Stimulated activated CD8-positive, alpha-beta memory T cell treated with anti-CD3 and anti-CD28 coated beads, Interleukin-2, amount 100 ng/mL, for 48 hours (primary cell): ENCODE measurements around the gene PNMA6A.
"Not testable (repeated sequence)": the region's sequence is repeated elsewhere in the genome, so short reads cannot be mapped to it uniquely, and the experiment has no call there.

ENCODE experiments used
- DNase-seq, 2 donors: peaks; one replicate each; pipeline ENCODE4 v3.0.0-alpha.2; 2020; ENCODE audit warnings: low read depth in 2 of 2

The PNMA6A gene

DNA sequence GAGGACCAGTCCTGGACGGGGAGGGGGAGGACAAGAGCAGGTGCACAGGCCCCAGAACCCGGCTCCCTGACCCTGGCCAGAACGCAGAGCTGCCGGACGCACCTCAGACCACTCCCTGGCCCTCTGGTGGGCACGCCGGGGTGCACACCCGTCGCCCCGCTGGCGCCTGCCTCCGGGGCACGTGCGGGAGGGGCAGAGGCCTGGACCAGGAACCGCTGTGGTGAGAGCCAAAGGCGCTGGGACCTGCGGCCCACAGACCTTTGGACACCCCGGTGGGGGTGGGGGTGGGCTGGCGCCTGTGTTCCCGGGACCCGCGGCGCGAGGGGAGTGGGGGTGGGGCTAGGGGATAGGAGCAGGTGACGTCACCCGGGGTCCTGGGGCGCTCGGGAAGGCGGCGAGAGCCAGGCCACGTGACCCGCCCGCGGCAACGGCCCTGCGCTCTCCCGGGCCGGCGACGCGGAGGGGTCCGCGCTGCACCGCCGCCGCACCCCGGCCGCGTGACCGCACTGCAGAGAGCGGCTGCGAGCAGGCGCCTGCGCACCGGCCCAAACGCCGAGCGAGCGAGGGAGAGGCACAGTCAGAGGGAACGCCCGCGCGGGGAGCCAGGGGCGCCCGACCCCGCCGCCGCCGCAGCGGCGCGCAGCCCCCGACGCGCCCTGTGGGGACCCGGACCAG lies at the start of gene PNMA6A:
Gene PNMA6A (plus strand): TSS at position 546 of the 675 bp plus-strand sequence. CDS start 609 bp downstream, outside the sequence.
- not testable (repeated sequence) for DNase-seq

DNA sequence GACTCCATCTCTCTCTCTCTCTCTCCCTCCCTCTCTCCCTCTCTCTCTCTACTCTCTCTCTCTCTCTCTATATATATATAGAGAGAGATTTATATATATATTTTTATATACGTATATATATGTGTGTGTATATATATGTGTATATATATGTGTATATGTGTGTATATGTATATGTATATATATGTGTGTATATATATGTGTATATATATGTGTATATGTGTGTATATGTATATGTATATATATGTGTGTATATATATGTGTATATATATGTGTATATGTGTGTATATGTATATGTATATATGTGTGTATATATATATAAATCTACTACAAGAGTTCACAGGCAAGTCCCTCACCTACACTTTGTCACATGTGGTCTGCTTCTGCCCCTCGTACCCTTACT lies 45.8 kb upstream of the PNMA6A start:
- not testable (repeated sequence) for DNase-seq

DNA sequence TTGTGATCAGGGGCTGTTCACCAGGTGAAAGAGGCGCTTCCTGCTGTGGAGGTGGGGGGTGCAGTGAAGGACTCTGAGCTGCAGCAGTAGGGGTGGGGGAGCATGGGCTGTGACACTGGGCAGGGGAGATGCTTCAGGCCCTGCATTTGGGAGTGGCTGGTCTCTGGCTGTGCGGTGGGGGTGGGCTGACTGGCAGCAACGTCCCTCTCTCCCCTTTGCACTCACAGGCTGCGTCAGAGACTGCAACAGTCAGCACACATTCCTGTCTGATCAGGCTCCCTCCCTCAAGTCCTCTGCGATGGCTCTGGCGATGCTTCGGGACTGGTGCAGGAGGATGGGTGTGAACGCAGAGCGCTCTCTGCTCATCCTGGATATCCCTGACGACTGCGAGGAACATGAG lies 43.8 kb upstream of the PNMA6A start:
- DNase-seq = not testable (repeated sequence)

DNA sequence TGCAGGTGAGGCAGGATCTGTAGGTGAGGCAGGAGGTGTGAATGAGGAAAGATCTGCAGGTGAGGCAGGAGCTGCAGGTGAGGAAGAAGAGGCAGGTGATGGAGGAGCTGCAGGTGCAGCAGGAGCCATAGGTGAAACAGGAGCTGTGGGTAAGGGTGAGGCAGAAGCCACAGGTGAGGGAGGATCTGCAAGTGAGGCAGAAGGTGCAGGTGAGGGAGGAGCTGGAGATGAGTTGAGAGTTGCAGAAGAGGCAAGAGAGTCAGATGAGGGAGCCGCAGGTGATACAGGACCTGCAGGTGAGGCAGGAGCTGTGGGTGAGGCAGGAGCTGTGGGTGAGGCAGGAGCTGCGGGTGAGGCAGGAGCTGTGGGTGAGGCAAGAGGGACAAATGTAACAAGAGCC lies 43.1 kb upstream of the PNMA6A start:
- no peak for DNase-seq

DNA sequence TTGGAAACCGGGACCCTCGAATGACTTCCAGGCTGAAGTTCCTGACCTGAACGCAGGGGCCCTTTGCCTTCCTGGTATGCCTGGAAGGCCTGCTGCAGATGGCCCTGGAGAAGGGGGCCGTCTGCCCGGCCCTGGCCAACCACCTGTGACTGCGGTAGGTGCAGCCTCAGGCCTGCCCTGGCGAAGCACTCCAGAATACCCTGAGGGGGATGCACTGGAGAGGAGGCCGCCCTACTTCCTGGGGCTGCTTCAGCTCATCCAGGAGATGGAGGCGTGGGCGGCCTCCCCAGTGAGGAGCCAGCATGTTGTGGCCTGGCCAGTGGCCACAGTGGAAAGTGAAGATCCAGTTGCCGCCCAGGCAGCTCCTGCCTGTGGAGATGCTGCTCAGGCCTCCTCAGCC lies 42.4 kb upstream of the PNMA6A start:
- no peak for DNase-seq

DNA sequence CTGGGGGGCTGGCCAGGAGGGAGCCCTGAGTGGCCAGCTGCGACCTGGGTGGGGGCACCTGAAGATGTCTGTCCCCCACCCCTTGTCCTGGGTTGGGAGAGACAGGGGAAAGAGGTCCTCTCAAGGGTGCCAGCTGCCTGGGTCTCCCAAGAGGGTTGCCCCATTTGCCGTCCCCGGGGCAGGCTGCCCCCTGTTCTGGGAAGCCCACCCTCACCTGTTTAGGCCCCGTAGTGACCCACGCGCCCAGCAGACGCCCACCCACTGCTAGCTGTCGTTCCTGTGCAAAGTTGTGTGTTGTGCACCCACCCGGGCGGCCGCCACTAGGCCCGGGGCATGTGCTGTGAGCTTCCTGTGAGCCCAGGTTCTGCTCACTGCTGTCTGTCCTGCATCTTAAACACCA lies 41.5 kb upstream of the PNMA6A start:
- DNase-seq = no peak

DNA sequence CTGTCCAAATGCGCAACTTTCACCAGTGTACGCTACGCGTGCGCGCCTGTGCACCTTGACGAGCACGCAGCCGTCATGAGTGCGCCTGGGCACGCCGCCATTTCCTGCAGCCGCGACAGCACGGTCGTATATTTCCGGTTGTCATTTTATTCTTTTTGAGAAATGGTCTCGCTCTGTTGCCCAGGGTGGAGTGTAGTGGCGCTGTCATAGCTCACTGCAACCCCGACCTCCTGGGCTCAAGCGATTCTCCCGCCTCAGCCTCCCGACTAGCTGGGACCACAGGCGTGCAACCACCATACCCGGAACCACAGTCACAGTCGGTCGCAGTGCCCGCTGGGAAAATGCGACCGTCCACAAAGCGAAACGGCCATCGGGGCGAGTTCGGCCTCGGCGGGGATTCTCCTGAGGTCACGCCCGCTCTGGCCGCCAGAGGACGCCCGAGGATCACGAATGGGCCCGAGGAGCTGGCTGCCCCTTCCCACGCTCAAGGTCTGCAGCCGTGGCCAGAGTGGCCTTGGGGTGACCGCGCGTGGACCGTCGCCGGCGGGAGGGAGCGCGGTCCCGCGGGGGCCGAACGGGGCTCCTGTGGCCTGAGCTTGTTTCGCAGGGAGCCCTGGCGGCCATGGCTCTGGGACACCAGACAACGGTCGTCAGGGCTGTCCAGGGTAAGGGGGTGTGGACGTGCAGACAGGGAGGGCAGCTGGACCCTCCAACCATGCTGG lies 39.7 kb upstream of the PNMA6A start:
- DNase-seq = peak; percentile 34 to 53

DNA sequence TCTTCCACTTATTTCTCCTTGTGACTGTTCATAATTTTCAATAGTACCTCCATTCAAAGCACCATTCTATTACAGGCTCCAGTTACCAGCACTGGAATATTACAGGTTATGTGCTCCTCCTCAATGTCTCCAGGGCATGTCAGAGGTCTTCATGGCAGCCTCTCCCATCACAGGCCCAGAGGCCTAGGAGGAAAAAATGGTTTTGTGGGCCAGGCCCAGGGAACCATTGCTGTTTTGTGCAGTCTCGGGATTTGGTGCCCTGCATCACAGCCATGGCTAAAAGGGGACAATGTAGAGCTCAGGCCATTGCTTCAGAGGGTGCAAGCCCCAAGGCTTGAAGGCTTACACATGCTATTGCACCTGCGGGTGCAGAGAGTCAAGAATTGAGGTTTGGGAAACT lies 23.2 kb upstream of the PNMA6A start:
- no peak for DNase-seq

DNA sequence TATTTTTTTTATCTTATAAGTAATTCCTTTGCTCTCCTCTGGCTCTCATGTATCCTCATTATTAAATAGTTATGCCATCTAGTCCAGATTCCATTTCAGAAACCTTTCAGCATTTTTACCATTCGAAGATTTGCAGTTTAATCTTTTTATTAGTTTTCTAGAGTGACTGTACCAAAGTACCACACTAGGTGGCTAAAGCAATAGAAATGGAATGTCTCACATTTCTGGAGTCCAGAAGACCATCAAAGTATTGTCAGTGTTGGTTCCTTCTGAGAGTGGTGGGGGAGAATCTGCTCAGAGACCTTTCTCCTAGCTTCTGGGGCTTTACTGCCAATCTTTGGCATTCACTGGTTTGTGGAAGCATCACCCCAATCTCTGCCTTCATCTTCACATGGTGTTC lies 19.7 kb upstream of the PNMA6A start:
- no peak for DNase-seq

DNA sequence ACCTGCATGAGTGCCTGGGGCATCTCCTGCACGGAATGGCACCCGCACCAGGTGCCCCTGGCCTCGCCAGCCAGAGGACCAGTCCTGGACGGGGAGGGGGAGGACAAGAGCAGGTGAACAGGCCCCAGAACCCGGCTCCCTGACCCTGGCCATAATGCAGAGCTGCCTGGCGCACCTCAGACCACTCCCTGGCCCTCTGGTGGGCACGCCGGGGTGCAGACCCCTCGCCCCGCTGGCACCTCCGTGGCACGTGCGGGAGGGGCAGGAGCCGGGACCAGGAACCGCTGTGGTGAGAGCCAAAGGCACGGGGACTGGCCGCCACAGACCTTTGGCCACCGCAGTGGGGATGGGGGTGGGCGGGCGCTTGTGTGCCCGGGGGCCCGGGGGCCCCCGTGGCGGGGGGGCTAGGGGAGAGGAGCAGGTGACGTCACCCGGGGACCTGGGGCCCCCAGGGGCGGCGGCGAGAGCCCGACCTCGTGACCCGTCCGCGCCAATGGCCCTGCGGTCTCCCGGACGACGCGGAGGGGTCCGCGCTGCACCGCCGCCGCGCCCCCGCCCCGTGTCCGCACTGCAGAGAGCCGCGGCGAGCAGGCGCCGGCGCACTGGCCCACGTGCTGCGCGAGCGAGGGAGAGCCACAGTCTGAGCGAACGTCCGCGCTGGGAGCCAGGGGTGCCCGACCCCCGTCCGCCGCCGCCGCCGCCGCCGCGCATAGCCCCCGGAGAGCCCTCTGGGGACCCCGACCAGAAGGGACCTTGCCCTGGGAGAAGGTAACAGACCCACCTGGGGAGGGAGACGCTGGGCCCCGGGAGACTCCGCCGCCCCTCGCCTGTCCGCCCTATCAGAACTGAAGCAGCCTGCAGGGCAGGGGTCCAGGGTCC lies 16.1 kb upstream of the PNMA6A start, which contains the start of gene PNMA3:
Gene PNMA3 (plus strand): TSS at position 600 of the 879 bp plus-strand sequence. CDS start 586 bp downstream, outside the sequence.
- DNase-seq = no peak

DNA sequence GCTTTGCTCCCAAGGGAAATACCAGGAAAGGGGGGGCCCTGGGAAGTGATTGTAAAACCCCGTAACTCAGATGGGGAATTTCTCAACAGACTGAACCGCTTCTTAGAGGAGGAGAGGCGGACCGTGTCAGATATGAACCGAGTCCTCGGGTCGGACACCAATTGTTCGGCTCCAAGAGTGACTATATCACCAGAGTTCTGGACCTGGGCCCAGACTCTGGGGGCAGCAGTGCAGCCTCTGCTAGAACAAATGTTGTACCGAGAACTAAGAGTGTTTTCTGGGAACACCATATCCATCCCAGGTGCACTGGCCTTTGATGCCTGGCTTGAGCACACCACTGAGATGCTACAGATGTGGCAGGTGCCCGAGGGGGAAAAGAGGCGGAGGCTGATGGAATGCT lies 15.0 kb upstream of the PNMA6A start:
- DNase-seq = no peak

DNA sequence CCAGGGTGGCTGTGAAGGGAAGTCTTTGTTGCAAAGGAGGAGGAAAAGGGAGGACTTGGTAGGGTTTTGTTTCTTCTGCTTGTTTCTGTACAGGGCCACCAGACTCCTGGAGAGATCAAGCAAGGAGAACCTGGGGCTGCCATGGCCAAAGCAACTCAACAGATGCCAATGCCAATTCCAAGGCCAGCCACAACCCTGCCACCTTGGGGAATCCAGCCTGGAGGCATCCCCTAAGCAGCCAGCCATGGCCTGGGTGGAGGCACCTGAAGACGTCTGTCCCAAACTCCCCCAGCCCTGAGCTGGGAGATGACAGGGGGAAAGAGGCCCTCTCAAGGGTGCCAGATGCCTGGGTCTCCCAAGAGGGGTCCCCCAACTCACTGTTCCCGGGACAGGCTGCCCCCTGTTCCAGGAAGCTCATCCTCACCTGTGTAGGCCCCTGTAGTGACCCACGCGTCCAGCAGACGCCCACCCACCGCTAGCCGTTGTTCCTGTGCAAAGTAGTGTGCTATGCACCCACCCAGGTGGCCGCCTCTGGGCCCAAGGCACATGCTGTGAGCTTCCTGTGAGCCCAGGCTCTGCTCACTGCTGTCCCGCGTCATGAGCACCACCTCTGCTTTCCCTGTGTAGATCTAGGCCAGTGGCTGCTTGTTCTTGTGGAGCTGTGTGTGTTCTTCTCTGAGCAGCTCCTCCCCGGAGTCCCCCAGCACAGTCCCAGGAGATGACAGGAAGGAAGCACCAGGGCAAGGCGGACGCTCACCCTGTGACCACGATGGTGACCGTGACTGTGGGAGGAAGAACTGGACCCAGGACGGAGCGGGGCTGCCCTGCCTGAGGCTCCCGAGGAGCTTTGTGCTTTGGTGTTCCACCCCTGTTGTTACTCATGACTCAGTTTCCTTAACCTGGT lies 12.8 kb upstream of the PNMA6A start:
- DNase-seq = no peak

DNA sequence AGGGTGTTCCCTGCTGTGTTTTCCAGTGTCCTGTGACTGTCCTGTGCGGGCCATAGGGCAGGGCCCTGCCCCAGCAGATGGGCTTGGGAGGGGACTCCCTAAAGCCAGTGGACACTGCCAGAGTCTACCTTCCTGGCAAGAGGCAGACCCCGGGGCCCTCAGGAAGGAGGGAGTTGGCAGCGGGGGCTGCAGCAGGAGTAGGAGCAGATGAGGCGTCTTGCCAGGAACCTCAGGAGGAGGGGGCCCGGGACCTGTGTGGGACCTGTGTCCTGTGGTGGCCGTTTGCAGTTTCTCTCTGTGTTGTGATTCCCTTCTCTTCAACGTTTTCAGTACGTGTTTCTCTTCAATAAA lies 12.2 kb upstream of the PNMA6A start:
- no peak for DNase-seq

DNA sequence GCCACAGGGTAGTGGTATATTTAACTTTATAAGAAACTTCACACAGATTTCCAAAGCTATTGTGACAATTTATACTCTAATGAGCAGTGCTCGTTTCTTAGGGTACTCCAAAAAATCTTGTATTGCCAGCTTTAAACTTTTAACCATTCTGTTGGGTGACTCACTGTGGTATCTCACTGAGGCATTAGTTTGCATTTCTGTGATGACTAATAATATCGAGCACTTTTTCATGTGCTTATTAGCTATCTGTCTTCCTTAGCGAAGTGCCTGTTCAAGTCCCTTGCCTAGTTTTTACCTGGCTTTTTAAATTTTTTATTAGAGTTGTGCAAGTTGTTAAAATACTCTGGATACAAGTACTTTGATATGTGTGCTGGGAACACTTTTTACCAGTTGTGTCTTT lies 10.5 kb upstream of the PNMA6A start:
- DNase-seq = no peak

DNA sequence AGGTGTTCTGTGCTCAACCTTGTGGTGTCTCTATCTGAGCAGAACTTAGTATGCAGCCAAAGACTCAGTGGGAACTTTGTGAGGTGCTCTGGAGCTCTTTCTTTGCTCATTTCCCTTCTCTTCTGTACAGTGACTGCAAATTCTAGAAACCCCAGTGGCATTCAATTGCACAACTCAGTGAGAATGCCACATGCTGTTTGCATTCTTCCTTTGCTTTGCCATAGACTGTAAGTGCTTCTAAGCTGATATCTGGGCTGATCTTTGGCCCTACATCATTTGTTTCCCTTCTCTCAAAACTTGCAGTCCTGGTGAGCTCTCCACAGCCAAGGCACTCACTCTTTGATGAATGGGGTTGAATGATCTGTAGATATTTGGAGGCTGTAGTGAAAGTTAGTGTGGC lies 8.9 kb upstream of the PNMA6A start:
- no peak for DNase-seq

DNA sequence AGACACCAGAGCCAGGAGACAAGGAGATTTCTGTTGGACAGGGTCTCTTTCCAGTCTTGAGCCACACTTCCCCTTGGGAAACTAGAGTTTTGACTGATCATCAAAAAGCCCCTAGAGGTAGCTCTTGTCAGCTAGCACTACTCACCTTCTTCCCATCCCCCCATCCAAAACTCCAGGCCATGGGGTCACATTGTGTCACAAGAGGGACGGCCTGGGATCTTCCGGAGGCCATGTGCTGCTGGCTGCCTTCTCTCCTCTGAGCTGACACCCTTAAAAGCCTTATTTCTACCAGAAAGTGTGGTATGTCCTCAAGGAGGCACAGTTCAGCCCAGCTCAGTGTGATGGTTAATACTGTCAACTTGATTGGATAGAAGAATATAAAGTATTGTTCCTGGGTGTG lies 8.2 kb upstream of the PNMA6A start:
- DNase-seq = no peak

DNA sequence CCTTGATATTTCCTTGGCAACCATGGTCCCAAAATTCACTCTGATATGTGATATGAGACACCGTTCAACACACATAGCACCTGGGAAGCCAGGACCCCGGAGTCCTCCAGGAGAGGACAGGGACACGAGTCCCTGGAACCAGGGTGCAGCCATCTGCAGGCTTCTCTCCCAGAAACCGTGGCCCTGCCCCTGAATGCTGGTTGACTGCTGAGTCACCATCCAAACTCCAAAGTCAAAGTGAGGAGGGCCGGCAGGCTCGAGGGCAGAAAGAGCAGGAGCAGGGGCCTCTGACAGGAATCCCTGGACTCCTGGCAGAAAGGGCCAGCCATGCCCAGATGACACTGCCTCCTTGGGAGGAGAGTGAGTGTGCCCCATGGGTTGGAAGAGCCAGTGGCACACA lies 6.9 kb upstream of the PNMA6A start:
- no peak for DNase-seq

DNA sequence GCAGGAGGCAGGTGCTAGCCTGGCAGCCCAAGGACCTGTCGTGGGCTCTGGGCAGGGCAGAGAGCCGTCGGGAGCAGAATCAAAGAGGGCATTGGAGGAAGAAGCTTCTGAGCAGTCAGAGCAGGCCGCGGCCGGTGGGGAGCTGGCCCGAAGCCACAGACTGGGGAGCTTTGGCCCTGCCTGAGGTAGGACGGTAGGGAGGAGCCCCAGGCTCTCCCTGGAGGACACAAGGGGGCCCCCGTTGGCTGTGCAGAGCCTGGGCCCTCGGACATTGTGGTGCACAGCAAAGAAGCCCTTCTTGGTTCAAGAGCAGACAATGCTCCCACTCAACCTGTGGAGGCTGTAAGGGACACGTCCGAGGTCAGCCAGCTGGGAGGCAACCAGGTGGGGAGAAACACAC lies 5.9 kb upstream of the PNMA6A start:
- not testable (repeated sequence) for DNase-seq

DNA sequence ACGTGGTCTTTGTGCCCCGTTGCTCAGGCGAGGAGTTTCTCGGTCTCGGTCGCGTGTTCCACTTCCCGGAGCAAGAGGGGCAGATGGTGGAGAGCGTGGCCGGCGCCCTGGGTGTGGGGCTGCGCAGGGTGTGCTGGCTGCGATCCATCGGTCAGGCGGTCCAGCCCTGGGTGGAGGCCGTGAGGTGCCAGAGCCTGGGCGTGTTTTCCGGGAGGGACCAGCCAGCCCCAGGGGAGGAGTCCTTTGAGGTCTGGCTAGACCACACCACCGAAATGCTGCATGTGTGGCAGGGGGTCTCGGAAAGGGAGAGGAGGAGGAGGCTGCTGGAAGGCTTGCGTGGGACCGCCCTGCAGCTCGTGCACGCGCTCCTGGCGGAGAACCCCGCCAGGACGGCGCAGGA lies 1.1 kb downstream of the PNMA6A start:
- not testable (repeated sequence) for DNase-seq

DNA sequence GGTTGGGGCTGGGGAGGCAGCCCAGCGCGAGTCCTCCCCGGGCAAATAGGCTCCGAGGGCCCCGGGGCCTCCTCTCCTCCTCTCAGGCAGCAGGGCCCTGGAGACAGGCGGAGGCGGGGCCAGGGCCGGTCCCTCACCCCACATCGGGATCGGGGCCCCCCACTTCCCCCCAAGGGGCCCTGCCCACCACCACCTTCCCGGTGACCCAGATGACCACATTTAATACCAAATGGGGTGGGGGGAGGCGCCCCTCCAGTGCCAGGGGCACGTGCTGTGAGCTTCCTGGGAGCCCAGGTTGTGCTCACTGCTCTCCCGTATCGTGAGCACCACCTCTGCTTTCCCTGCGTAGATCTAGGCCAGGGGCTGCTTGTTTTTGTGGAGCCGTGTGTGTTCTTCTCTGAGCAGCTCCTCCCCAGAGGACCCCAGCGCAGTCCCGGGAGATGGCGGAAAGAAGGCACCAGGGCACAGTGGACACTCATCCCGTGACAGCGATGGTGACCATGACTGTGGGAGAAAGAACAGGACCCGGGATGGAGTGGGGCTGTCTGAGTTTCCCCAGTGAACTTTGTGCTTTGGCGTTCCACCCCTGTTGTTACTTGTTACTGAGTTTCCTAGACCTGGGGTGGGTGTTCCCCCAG lies 2.1 kb downstream of the PNMA6A start:
- no peak for DNase-seq

DNA sequence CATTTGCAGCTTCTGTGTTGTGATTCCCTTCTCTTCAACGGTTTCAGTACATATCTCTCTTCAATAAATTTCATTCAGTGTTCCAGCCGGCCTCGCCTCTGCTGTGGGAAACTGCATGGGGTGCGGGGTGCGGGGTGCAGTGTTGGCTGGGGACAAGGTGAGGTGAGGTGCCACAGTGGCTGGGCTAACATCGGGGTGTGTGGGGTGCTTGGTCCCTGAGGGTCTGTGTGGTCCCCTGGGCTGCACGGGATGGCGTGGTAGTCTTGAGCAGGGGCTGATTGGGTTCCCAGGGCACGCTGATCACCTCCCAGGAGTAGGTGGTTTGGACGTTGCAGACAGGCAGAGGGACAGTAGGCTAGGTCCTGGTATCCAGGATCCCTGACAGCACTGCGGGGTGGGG lies 2.7 kb downstream of the PNMA6A start:
- no peak for DNase-seq
